Endodermal cell (in vitro differentiated cells): ENCODE data around the gene TRIM46. TPM values are rescaled to one million over a fixed set of nuclear protein-coding genes. Genes with fewer than 3 reads are reported as not detected.
"Not testable (repeated sequence)": the region's sequence is repeated elsewhere in the genome, so short reads cannot be mapped to it uniquely, and the experiment has no call there.

Experiments
- DNase-seq: peaks from one replicate; pipeline ENCODE4 v3.0.0-alpha.2; 2017
- H3K27ac ChIP-seq: 2 replicates; pipeline ENCODE4 v1.5.1; 2013; ENCODE audit warnings: mild to moderate bottlenecking, low read depth, low read length, moderate library complexity
- H3K27me3 ChIP-seq: 2 replicates; pipeline ENCODE4 v1.6.1; 2013; ENCODE audit warnings: mild to moderate bottlenecking, low read length, moderate library complexity; ENCODE audit not compliant: insufficient read depth, control insufficient read depth, poor library complexity, severe bottlenecking
- H3K36me3 ChIP-seq: 2 replicates; pipeline ENCODE4 v1.7.0; 2013; ENCODE audit warnings: mild to moderate bottlenecking, low read length, moderate library complexity; ENCODE audit not compliant: control insufficient read depth, insufficient read depth
- H3K4me1 ChIP-seq: one replicate; pipeline ENCODE4 v1.7.0; 2013; ENCODE audit warnings: low read length; ENCODE audit not compliant: control insufficient read depth, insufficient read depth
- H3K4me3 ChIP-seq: 2 replicates; pipeline ENCODE4 v1.5.1; 2013; ENCODE audit warnings: mild to moderate bottlenecking, low read length, moderate library complexity
- H3K9ac ChIP-seq: 2 replicates; pipeline ENCODE4 v1.6.1; 2013; ENCODE audit warnings: mild to moderate bottlenecking, low read length, moderate library complexity; ENCODE audit not compliant: poor library complexity, severe bottlenecking; ENCODE audit errors: extremely low read depth
- H3K9me3 ChIP-seq: 2 replicates; pipeline ENCODE4 v1.6.1; 2013; ENCODE audit warnings: mild to moderate bottlenecking, low read length, moderate library complexity; ENCODE audit not compliant: control insufficient read depth
- H3K27ac Mint-ChIP-seq: 2 replicates; pipeline ENCODE4 v1.8.0; 2020; ENCODE audit warnings: mixed read lengths
- H3K27me3 Mint-ChIP-seq: 2 replicates; pipeline ENCODE4 v1.8.0; 2021; ENCODE audit warnings: mild to moderate bottlenecking, mixed read lengths; ENCODE audit not compliant: insufficient read depth
- H3K36me3 Mint-ChIP-seq: 2 replicates; pipeline ENCODE4 v1.8.0; 2020; ENCODE audit warnings: low read depth, mixed read lengths
- H3K4me1 Mint-ChIP-seq: 2 replicates; pipeline ENCODE4 v1.8.0; 2020; ENCODE audit warnings: mixed read lengths
- H3K4me3 Mint-ChIP-seq: 2 replicates; pipeline ENCODE4 v1.8.0; 2020; ENCODE audit warnings: mild to moderate bottlenecking, moderate library complexity, mixed read lengths
- H3K9me3 Mint-ChIP-seq: 2 replicates; pipeline ENCODE4 v1.8.0; 2020; ENCODE audit warnings: mild to moderate bottlenecking, mixed read lengths
- WGBS, 2 experiments: methylation state at CpG; one replicate each; pipeline versions ENCODE4 v1.1.5 to v1.1.7; 2013; ENCODE audit warnings: missing lambda C conversion rate in 2 of 2, mixed read lengths in 1 of 2; ENCODE audit not compliant: insufficient coverage in 1 of 2, insufficient read length in 1 of 2; 5-methylcytosine and 5-hydroxymethylcytosine counted together
- total RNA-seq, 2 donors: library from RNA; stranded (reverse); fragmentation: NEBNext Ultra II Directional in 1 of 2; extraction: Animal tissue kit (Norgen Biotek cat#: 25700) in 1 of 2; gene quantifications; 2 replicates in 1 of 2; 3 replicates in 1 of 2; pipeline ENCODE4 v1.2.1, GENCODE V29; 2021
- TF ChIP-seq, protein P1 (sequence below): fragments of 200-600 bp; sonication (generic); conservative IDR thresholded peaks from 2 replicates; pipeline ENCODE4 v1.5.0; 2021; ENCODE audit warnings: antibody characterized with exemption, mild to moderate bottlenecking

TRIM46 gene
- total RNA-seq, 2 donors from 2014 or later = 5.1 to 7.1 TPM

DNA sequence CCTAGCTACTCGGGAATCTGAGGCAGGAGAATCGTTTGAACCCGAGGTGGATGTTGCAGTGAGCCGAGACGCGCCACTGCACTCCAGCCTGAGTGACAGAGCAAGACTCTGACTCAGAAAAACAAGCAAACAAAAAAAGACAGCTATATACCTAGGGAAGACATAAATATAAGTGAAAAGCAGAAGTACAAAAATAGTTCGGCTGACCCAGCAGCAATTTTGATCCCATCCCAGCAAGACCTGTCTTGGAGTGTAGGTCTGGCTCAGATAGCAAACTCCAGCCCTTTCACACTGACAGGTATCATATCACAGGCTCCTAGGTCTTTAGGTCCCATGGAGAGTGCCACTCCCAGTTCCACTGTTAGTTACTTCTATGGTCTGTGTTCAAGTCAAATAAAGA is 49.4 kb downstream of the TRIM46 start:
- no peaks in the 10 kb centered on the region for H3K27me3 Mint-ChIP-seq
- TF ChIP-seq, protein P1, sequence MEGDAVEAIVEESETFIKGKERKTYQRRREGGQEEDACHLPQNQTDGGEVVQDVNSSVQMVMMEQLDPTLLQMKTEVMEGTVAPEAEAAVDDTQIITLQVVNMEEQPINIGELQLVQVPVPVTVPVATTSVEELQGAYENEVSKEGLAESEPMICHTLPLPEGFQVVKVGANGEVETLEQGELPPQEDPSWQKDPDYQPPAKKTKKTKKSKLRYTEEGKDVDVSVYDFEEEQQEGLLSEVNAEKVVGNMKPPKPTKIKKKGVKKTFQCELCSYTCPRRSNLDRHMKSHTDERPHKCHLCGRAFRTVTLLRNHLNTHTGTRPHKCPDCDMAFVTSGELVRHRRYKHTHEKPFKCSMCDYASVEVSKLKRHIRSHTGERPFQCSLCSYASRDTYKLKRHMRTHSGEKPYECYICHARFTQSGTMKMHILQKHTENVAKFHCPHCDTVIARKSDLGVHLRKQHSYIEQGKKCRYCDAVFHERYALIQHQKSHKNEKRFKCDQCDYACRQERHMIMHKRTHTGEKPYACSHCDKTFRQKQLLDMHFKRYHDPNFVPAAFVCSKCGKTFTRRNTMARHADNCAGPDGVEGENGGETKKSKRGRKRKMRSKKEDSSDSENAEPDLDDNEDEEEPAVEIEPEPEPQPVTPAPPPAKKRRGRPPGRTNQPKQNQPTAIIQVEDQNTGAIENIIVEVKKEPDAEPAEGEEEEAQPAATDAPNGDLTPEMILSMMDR = no peak

DNA sequence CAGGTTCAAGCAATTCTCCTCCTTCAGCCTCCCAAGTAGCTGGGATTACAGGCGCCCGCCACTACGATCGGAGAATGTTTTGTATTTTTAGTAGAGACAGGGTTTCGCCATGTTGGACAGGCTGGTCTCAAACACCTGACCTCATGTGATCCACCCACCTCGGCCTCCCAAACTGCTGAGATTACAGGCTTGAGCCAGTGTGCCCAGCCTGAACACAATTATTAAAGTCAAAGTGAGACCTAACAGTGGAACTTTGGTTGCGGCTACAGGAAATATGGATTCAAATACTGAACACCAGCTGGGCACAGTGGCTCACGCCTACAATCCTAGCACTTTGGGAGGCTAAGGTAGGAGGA is 51.7 kb downstream of the TRIM46 start:
- H3K9ac ChIP-seq, H3K27me3 ChIP-seq, H3K9me3 ChIP-seq, H3K27ac Mint-ChIP-seq, H3K27me3 Mint-ChIP-seq, H3K9me3 Mint-ChIP-seq, H3K36me3 ChIP-seq, DNase-seq, H3K36me3 Mint-ChIP-seq, H3K4me1 ChIP-seq, H3K27ac ChIP-seq, H3K4me3 ChIP-seq: not testable (repeated sequence)
- H3K4me1 Mint-ChIP-seq = peaks cover 17% of the 10 kb centered on the region
- 90 to 97% methylated on average over 5 to 8 of the region's 8 CpGs for WGBS, 2 experiments
- peak overlapping the region; percentile 87 for H3K4me3 Mint-ChIP-seq

More for the DNA sequence above, 49.4 kb downstream of the TRIM46 start:
- DNase-seq = no peak
- H3K27ac ChIP-seq = no peak overlapping the region
- Mint-ChIP-seq H3K4me3 (no peak overlapping the region), H3K9me3 (no peaks in the 10 kb centered on the region), H3K36me3 (peaks cover 2% of the 10 kb centered on the region), H3K27ac (no peak overlapping the region), H3K4me1 (peaks cover 18% of the 10 kb centered on the region)
- no peaks in the 10 kb centered on the region for H3K4me1 ChIP-seq
- WGBS, 2 experiments = 88 to 99% methylated on average over 6 to 7 of the region's 7 CpGs
- no peak overlapping the region for H3K9ac ChIP-seq
- no peaks in the 10 kb centered on the region for H3K36me3 ChIP-seq
- no peaks in the 10 kb centered on the region for H3K9me3 ChIP-seq
- no peaks in the 10 kb centered on the region for H3K27me3 ChIP-seq
- H3K4me3 ChIP-seq = no peak overlapping the region

DNA sequence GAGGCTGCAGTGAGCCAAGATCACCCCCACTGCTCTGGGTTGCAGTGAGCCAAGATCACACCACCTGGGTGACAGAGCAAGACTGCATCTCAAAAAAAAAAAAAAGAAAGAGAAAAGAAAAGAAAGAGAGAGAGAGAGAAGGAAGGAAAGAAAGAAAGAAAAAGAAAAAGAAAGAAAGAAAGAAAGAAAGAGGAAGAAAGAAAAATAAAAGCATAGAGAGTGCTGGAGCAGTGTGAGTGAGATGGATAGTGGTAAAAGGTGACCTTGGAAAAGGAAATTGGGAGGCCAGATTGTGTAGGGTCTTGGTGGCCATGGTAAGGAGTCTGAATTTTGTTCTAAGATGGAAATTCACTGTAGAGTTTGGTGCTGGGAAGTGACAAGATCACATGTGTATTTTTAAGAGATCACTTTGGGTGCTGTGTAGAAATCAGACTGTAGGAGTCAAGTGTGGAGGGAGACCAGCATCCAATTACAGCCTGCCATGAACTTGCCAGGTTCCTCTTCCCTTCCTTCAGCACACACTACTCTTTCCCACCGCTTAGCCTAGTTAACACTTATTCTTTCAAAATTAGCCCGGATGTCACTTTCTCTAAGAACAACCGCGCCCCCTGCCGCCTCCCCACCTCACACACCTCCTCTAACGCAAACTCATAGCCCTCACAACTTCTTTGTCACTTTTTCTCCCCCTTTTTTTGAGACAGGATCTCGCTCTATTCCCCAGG is 52.7 kb downstream of the TRIM46 start:
- H3K9me3 Mint-ChIP-seq = no peaks in the 10 kb centered on the region
- H3K36me3 Mint-ChIP-seq = peaks cover 2% of the 10 kb centered on the region
- Histone ChIP-seq H3K27ac (peak overlapping the region; percentile 90), H3K9ac (peak overlapping the region; percentile 74), H3K9me3 (no peaks in the 10 kb centered on the region), H3K4me3 (peak overlapping the region; percentile 95), H3K36me3 (no peaks in the 10 kb centered on the region), H3K4me1 (no peaks in the 10 kb centered on the region), H3K27me3 (no peaks in the 10 kb centered on the region)
- peaks cover 12% of the 10 kb centered on the region for H3K27me3 Mint-ChIP-seq
- H3K4me1 Mint-ChIP-seq = peaks cover 17% of the 10 kb centered on the region
- peak overlapping the region; percentile 87 for H3K4me3 Mint-ChIP-seq
- TF ChIP-seq, protein P1 = peak; percentile 67
- 0 to 1% methylated on average over 4 to 7 of the region's 7 CpGs for WGBS, 2 experiments
- peak; percentile 93 for DNase-seq
- peak overlapping the region; percentile 94 for H3K27ac Mint-ChIP-seq

DNA sequence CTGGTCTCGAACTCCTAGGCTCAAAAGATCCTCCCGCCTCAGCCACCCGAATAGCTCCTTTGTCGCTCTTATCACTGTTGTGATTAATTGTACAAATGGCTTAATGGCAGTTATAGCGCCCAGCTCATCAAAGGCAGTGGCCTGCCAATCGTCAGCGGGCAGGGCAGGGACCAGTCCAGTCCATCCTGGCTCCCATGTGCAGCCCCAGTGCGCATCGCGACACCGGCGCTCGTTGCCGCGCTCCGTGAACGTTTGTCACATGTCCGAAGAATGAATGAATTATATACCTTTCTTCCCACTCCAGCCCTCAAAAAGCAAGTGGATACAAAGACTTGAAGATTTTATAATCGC is 53.2 kb downstream of the TRIM46 start:
- peak overlapping the region; percentile 90 for H3K27ac ChIP-seq
- 0% methylated on average over 19 of the region's 19 CpGs; no CpG with 5 or more reads in 1 of the 2 experiments for WGBS, 2 experiments
- Mint-ChIP-seq H3K4me3 (peak overlapping the region; percentile 87), H3K27me3 (peaks cover 14% of the 10 kb centered on the region), H3K4me1 (peaks cover 17% of the 10 kb centered on the region), H3K27ac (peak overlapping the region; percentile 94), H3K9me3 (no peaks in the 10 kb centered on the region), H3K36me3 (peaks cover 2% of the 10 kb centered on the region)
- no peaks in the 10 kb centered on the region for H3K4me1 ChIP-seq
- DNase-seq = no peak
- no peaks in the 10 kb centered on the region for H3K36me3 ChIP-seq
- H3K9me3 ChIP-seq = no peaks in the 10 kb centered on the region
- H3K9ac ChIP-seq = peak overlapping the region; percentile 74
- no peaks in the 10 kb centered on the region for H3K27me3 ChIP-seq
- TF ChIP-seq, protein P1 = no peak
- H3K4me3 ChIP-seq = peak overlapping the region; percentile 95
